Measurements from ENCODE around the gene TTLL10.

The TTLL10 gene

GRCh38 chr1:1235016-1235744, 61.5 kb downstream of the TTLL10 start:
- TF ChIP-seq CTCF (IDR thresholded peaks at IDR 0.05; ENCODE audit: low read depth, low read length) = no peak
- H3K4me3 ChIP-seq (ENCODE audit: low read depth, low read length) = no peak overlapping the region
- in situ Hi-C loops (cut with HindIII; ENCODE audit: low sequenced_read_pairs) = no loop called here
- no peak for DNase-seq (ENCODE audit: low read depth, low spot score)

- TF ChIP-seq CTCF (IDR thresholded peaks at IDR 0.05; ENCODE audit: low read depth, low read length) = no peak
- in situ Hi-C loops (cut with HindIII; ENCODE audit: low sequenced_read_pairs) = no loop called here
- DNase-seq (ENCODE audit: low read depth, low spot score) = no peak
- H3K4me3 ChIP-seq (ENCODE audit: low read depth, low read length) = no peak overlapping the region
These were observed 62.6 kb downstream of the TTLL10 start for GRCh38 chr1:1236176-1236763.

DNA sequence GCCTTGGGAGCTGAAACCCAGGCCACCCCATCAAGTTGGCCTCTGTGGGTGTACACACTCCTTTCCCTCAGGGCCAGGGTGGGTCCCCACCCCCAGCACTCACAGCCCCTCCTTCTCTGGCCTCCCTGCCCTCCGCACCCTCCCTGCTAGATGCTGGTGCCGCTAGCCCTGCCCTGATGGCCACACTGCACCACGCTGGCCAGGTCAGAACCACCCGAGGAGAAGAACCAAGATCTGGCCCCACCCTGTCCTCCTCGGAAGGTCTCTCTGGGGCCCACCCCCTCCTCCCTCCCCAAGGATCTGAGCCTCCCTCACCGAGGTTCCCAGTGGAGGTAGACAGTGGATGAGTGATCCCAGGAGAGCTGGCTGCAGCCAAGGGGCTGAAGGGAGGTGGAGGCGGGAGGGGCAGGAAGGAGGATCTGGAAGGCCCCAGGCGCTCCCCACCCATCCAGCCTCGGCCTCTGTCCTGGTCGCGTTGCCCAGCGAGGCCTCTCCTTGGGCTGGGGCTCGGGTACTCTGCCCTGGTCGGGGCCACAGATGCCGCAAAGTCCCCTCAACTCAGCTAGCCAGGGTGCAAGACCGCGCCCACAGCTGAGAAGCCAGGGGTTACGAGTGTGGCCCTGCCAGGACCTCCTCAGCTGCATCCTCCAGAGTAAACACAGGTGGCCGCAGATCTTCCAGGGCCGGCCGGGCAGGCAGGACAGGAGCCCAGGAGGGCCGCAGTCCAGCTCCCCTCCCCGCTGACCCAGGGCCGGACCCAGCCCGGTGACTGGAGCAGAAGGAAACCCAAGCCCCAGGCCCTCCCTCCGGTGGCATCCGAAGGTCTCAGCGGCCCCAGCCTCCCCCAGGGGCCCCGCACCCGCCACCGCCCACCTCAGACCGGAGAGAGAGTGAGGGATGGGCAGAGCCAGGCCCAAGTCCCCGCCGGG, 63.5 kb downstream of the TTLL10 start:
- in situ Hi-C loops (cut with HindIII; ENCODE audit: low sequenced_read_pairs) = no loop called here
- TF ChIP-seq CTCF (IDR thresholded peaks at IDR 0.05; ENCODE audit: low read depth, low read length) = no peak

GRCh38 chr1:1237874-1238701, 64.4 kb downstream of the TTLL10 start:
- no peak overlapping the region for H3K4me3 ChIP-seq (ENCODE audit: low read depth, low read length)
- DNase-seq (ENCODE audit: low read depth, low spot score) = no peak
- in situ Hi-C loops (cut with HindIII; ENCODE audit: low sequenced_read_pairs) = no loop called here
- TF ChIP-seq CTCF (IDR thresholded peaks at IDR 0.05; ENCODE audit: low read depth, low read length) = no peak

More for the DNA sequence above, 63.5 kb downstream of the TTLL10 start:
- DNase-seq (ENCODE audit: low read depth, low spot score) = no peak
- no peak overlapping the region for H3K4me3 ChIP-seq (ENCODE audit: low read depth, low read length)

DNA sequence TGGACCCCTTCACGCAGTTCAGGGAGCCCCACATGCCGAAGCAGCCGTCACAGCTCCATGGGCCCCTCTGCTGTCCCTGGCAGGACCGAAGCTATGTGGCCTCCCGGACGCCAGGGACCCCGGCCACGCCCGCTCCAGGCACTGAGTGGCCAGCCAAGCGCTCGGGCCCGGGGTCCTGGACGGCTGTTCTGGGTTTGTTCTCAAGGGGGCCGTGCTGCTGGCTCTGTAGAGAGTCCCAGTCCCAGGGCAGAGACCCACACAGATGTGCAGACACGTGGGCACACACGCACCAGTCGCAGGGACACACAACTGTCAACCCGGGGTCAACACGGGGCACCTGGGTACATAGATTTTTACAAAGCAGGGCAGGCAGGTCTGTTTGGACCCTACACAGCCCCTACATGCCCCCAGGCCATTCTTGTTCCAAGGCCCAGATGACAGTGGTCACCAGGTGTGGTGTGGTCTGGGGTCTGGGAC, 65.1 kb downstream of the TTLL10 start:
- DNase-seq (ENCODE audit: low read depth, low spot score) = no peak
- in situ Hi-C loops (cut with HindIII; ENCODE audit: low sequenced_read_pairs) = no loop called here
- no peak overlapping the region for H3K4me3 ChIP-seq (ENCODE audit: low read depth, low read length)
- TF ChIP-seq CTCF (IDR thresholded peaks at IDR 0.05; ENCODE audit: low read depth, low read length) = no peak

- TF ChIP-seq CTCF (IDR thresholded peaks at IDR 0.05; ENCODE audit: low read depth, low read length) = no peak
- H3K4me3 ChIP-seq (ENCODE audit: low read depth, low read length) = no peak overlapping the region
- in situ Hi-C loops (cut with HindIII; ENCODE audit: low sequenced_read_pairs) = no loop called here
- DNase-seq (ENCODE audit: low read depth, low spot score) = no peak
These were observed 65.5 kb downstream of the TTLL10 start for GRCh38 chr1:1239227-1239613.
